Measurements from ENCODE around the gene SLC6A11.

GRCh38 chr3:10822055-10822454, 6.0 kb downstream of the SLC6A11 start:
- TF ChIP-seq ZFP30 (CRISPR knock-in tag; IDR thresholded peaks at IDR 0.05) = no peak
- TF ChIP-seq PATZ1 (CRISPR knock-in tag; IDR thresholded peaks at IDR 0.05; ENCODE audit: borderline replicate concordance) = no peak
- no peak for TF ChIP-seq ZNF70 (CRISPR knock-in tag; IDR thresholded peaks at IDR 0.05)
- no peak for TF ChIP-seq TCF4 (CRISPR knock-in tag; IDR thresholded peaks at IDR 0.05; ENCODE audit: borderline replicate concordance)
- TF ChIP-seq ARNTL (CRISPR knock-in tag; IDR thresholded peaks at IDR 0.05; ENCODE audit: borderline replicate concordance, low read depth) = no peak
- no peak for TF ChIP-seq CSDC2 (CRISPR knock-in tag; IDR thresholded peaks at IDR 0.05)
- TF ChIP-seq ZFP3 (CRISPR knock-in tag; IDR thresholded peaks at IDR 0.05) = no peak
- TF ChIP-seq ESRRG (CRISPR knock-in tag; IDR thresholded peaks at IDR 0.05) = no peak
- no peak for TF ChIP-seq ZNF565 (CRISPR knock-in tag; conservative IDR thresholded peaks at IDR 0.05; ENCODE audit: low read depth)

Measured in SK-N-SH treated with all-trans-retinoic acid at 6 μM for 48 hours (cell line).